Right renal pelvis (tissue), 4 donors: ENCODE measurements around the gene LHX2. TPM values are rescaled to one million over a fixed set of nuclear protein-coding genes. Genes with fewer than 3 reads are reported as not detected.

Source experiments
- DNase-seq, 4 donors: peaks; one replicate each; pipeline ENCODE4 v3.0.0-alpha.2; 2013; ENCODE audit warnings: low read depth in 4 of 4, low spot score in 3 of 4, missing footprints in 1 of 4
- polyA plus RNA-seq, 4 donors: library from polyadenylated mRNA; unstranded; fragments of 120-200 nt; gene quantifications; one replicate each; pipeline ENCODE4 v1.2.1, GENCODE V29; 2013; ENCODE audit not compliant: insufficient read length in 4 of 4

LHX2 gene
- polyA plus RNA-seq, 4 donors, result 0.28 to 0.49 (median 0.29) TPM; not detected in 1

DNA sequence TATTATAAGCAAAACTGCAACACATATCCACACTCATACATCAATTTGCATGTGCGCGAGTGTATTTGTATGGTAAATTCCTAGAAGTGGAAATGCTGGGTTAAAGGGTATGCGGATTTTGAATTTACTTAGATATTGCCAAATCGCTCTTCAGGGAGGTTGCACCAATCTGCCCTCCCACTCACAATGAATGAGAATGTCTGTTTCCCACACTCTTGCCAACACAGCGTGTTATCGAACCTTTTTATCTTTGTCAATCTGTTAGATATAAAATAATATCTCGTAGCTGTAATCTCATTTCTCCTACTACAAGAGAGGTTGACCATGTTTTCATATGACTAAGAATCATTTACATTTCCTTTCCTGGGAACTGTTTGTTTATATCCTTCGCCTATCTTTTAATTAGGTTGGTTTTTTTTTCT is 35.7 kb downstream of the LHX2 start:
- no peak for DNase-seq

DNA sequence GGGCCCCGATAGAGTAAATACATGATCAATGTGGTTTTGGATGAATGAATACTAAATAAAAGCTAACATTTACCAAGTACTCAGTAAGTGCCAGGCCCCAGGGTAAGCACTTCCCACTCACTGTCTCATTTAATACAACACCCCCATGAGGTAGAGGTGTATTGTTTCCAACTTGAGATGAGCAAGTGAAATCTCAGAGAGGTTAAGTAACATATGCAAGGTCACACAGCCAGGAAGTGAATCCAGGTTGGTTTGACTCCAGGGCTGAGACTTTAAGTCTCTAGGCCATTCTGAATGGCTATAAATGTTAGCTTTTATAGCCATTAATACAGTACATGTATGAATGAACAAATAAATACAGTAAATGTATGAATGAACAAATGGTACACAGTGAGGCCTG is 39.4 kb downstream of the LHX2 start:
- no peak for DNase-seq

DNA sequence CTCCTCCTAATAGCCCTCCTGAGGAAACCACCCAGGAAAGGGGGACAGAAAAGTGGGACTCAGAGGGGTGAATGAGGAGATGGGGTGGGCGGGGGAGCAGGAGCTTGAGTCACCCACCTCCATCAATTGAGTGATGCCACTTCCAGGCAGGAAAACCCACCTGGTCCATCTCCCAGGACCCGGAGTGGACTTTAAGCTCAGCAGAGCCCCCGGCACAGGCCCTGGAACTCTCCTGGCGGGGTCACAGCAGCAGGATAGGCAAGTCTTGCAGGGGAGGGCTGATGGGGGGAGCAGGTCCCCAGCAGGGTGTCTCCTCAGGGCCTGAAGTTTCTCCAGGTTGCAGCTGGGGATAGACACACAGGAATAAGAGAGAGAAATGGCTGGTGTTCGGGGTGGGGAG is 40.8 kb downstream of the LHX2 start:
- DNase-seq, result no peak

DNA sequence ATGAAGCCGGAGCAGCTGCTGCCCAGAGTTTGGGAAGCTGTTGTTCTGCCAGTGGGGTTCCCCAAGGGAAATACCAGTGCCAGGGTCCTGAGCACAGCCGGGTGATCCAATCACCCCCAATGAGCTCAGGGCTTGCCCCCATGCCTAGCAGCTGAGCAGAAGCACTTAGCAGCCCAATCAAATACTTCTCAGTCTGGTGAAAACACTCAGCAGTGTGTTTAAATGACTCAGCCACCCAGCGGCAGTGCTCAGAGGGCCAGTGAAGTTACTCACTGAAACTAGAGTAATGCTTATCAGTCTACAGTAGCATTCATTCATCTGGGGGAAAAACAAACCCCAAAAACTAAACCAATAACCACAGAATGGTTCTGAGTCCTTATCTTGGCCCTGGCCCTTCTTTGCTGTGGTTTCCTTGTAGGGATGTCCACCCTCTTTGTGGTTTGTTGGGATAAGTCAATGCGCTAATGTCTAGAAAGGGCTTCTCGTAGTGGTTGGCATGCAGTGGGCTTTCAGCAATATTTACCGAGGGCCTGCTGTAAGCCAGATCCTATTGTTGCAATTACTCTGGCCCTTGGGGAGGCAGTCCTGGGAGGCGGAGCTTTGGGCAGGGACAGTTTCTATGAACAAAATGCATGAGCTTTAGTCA is 43.1 kb downstream of the LHX2 start:
- DNase-seq, result no peak

DNA sequence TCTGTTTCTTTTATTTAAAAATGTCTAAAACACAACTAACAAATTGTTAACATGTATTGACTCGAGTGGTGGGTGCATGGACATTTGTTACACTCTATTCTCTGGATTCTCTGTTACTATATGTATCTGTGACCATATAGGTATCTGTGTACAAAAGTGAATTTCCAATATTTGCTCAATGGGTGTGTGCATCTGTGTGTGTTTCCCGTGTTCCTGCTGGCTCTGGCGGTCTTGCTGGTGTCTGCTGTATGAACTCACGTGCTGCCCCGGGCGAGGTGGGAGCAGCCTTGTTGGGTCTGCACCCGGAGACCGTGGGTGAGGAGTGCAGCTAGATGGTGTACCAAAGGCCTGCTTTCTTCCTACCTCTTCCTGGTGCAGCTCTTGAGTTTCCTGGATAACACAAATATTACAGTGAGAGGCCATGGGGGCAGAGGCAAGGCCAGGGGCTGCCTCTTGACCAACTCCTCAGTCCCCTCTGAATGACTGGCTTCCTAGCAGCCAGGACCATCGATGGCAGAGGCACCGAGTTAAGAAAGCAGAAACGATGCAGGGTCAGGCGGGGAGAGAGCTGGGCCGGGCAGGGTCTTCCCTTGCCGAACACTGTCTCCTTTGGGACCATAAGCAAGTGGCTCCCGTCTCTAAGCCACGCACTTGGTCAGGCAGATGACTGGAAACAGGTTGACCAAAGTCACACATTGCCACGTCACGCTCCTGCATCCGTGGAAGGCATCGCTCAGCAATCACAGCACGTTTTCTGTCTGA is 49.5 kb downstream of the LHX2 start:
- no peak for DNase-seq

DNA sequence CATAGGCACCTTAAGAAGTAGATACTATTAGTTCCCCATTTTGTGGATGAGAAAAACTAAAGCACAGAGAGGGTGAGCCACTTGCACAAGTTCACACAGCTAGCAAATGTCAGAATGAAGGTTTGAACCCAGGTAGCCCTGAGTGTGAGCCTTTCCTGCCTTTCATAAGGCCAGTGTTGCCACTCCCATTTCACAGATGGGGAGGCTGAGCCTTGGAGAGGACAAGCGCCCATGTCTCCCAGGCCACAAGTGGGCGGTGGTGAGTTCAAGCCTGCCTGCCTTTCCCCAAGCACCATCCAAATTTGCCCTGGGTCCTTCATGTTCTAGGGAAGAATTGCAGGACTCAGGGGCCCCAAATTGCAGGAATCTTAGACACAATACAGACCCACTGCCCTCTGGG is 50.6 kb downstream of the LHX2 start:
- no peak for DNase-seq

DNA sequence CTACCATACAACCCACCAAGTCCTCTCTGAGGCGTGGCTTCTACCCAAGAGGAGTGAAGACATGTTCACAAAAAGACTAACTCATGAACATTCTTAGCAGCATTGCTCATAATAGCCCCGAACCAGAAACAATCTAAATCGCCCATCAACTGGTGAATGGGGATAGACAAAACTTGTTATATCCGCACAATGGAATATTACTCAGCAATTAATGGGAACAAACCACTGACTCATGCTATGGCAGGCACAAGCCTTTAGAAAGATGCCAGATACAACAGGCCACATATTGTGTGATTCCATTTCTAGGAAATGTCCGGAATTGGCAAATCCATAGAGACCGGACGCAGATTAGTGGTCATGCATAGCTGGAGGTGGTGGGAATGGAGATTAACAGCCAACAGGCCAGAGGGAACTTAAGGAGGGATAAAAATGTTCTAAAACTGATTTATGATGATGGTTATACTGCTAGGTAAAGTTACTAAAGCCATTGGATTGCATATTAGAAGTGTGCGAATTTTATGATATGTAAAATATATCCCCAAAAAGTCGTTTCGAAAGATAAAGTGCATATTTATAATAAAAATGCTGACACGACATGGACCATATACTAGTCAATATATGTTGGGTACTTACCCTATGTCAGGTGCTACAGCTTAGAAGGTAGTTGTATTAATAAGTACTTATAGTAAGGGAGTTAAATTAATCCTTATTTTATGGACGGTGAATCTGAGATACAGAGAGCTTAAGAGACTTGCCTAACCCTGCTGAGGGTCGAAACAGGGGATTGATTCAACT is 55.4 kb downstream of the LHX2 start:
- DNase-seq, result no peak

DNA sequence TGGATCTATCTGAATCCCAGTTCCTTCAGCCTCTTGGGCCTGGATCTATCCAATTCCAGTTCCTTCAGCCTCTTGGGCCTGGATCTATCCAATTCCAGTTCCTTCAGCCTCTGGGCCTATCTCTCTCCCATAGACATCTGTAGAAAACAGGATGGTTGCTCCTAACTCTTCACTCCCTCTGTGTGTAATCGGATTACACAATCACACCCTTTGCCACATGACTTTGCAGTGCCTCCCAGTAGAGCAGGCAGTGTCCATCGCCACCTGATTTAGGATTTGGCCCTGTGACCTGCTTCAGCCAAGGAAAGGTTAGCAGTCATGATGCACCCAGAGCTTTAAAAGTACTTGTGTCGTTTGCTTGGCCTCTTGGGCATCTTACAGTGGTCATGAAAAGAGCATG is 56.7 kb downstream of the LHX2 start:
- no peak for DNase-seq

DNA sequence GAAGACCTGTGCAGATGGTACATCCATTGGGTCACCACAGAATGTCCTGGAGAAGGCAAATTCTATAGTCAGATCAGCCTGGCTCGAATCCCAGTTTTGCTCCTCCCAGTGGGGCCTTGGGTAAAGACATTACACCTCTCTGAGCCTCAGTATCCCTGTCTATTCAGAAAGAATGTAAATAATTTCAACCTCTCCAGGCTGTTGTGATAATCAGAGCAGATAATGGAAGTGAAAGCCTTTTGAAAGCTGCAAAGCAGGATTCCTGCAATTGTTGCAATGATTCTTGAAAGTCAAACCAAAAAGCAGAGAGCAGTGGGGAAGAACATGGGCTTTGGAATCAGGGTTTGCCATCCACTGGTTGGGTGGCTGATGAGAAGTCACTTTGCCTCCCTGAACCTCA is 63.2 kb downstream of the LHX2 start:
- DNase-seq, result no peak

DNA sequence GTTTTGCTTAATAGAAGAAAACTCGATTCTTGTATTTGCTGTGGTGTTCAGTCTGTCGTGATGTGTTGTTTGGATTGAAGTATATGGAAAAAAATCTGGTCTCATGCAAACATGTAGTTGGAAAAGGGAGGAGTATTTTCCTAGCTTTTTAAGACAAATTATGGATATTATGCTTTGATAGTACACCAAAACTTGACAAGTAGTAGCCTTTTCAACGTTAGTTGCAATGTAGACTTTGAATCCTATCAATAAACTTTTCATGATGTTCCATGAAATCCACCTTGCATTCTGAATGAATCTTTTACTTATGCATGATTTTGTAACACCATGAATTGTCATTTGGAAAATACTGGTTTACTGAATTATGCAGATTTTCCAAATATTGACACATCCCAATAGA is 64.2 kb downstream of the LHX2 start:
- no peak for DNase-seq

DNA sequence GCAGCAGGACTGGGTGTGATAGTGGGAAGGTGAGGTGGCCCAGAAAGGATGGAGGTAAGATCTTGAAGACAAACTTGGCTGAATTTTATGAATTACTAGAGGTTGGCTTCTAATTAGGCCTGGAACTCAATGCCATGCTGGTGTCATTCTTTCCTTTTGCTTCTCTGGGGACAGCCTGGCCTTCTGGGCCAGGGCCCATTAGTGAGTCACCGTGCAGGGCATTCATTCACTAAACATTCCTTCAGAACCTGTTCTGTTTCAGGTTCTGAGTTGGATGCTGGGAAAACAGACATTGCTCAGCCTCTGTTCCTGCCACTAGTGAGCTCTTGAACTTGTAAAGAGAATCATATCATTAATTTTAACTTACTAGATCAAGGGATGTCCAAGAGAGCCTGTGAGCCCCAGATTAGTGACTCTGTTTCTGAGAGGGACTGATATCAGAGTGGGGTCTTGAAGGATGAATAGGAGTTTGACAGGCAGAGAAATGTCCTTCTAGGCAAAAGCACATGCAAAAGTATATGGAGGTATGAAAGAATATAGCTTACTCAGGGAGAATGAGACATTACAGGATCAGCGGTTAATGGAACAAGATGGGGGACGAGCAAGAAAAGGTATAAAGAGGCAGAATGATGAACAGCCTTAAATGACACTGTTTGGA is 66.5 kb downstream of the LHX2 start:
- no peak for DNase-seq

DNA sequence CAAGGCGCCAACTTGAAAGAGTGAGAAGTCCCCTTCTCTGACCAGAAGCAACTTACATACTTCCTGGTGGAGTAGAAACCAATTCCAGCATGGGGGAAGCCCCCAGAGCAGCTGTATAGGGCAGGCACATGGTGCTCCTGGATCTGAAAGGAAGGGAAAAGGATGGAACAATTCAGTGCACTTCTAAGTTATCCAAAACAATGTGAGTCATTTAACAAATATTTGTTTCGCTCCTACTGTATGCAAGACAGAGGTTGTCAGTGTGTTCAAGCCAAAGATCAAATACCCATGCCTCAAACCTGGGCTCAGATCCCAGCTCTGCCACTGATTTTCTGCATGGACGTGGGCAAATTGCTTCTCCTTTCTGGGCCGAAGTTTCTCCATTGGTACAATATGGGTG is 67.1 kb downstream of the LHX2 start:
- DNase-seq, result no peak

DNA sequence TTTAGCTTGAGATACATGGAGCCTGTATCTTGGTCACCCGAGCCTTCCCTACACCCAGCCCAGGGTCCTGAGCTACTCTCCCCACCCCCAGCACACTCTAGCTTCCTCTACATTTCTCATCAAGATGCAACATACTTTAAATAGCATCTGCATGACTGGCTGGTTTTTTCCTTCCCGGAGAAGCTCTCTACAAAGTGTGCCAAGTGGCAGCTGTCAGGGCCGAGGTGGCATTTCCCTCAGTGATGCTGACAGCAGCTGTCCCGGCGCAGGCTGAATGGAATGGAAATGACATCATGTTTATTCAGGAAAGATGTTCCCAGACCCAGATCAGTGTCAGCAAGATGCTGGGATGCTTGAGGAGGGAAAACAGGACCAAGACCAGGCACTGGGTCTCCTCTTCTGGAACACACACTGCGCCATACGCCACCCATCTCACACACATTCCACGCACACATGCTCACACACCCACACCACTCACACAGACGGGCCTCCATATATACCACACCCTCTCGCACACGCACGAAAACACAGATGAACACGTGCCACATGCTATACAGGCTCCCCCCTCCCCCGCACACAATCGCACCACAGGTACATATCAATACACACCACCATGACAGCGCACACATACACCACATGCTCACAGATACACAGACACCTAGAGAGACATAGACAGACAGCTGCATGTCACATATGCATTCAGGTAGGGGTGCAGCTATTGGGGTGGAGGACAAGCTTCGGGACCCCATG is 67.8 kb downstream of the LHX2 start:
- no peak for DNase-seq

DNA sequence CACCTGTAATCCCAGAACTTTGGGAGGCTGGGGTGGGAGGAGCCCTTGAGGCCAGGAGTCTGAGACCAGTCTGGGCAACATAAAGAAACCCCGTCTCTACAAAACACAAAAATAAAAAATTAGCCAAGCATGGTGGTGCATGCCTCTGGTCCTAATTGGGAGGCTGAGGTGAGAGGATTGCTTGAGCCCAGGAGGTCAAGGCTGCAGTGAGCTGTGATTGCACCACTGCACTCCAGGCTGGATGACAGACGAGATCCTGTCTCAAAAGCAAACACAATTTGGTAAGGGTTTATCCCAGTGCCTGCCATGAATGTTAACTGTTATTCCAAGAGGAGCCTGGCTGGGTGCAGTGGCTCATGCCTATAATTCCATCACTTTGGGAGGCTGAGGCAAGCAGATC is 71.1 kb downstream of the LHX2 start:
- DNase-seq, result no peak

Other genes starting within 250 kb of the LHX2 start
- 10 to 100 TPM; 21.3 to 24.4 (median 23.3) TPM for gene DENND1A, start 81.6 kb upstream of the LHX2 start, polyA plus RNA-seq
- 10 to 100 TPM; 26.7 to 35.1 (median 29.6) TPM for gene NEK6, start 246.2 kb downstream of the LHX2 start, polyA plus RNA-seq